AG20443 (cell line): ENCODE measurements around the gene GAS5.
"Not testable (repeated sequence)": the region's sequence is repeated elsewhere in the genome, so short reads cannot be mapped to it uniquely, and the experiment has no call there.

Experiments used
- DNase-seq: peaks from one replicate; pipeline ENCODE4 v3.0.0; 2012; ENCODE audit warnings: low spot score, mixed read lengths

GAS5 gene

DNA sequence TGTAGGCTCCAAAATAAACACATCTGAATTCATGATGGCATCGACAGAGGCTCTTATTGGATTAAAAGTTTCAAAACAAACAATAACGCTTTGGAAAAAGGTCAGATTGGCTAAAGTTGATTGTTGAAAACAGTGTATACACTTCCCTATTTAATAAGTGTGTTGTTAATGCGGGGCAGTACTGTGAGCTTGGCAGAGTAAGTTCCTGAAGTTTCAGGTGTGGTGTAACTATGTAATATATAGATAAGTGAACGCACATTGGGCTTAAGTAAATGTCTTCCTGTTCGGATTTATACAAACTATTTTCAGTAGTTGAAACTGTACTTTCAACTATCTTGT is 1.2 kb upstream of the GAS5 start:
- DNase-seq = no peak

GRCh38 chr1:173868266-173869020 is 654 bp upstream of the GAS5 start, which contains the start of gene ZBTB37:
Gene ZBTB37, plus strand, starts transcription at chr1:173868380. Its CDS starts 1,846 bp downstream, at chr1:173870226.
- peak; percentile 81 for DNase-seq

DNA sequence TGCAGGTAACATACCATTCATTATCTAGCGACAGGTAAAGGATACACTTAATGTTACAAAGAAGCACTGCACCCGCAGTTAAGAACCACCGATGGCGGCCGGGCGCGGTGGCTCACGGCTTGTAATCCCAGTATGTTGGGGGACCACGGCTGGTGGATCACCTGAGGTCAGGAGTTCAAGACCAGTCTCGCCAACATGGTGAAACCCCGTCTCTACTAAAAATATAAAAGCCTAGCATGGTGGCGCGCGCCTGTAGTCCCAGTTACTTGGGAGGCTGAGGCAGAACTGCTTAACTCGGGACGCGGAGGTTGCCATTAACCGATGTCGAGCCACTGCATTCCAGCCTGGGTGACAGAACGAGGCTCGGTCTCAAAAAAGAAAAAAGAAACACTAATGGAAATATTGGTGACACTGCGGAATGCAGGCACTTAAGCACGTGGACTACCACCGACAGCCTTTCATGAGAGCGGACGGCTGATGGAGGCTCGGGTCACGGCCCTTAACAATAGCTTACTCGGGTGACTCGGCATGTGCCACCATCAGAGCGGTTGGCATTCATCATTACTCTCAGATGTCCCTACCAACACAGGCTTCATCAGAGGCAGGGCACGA is 542 bp downstream of the GAS5 start:
- DNase-seq = peak; percentile 27

- DNase-seq = no peak
Observed at GRCh38 chr1:173866413-173867115, 1.2 kb downstream of the GAS5 start.

GRCh38 chr1:173865468-173866164 is 2.2 kb downstream of the GAS5 start:
- no peak for DNase-seq

DNA sequence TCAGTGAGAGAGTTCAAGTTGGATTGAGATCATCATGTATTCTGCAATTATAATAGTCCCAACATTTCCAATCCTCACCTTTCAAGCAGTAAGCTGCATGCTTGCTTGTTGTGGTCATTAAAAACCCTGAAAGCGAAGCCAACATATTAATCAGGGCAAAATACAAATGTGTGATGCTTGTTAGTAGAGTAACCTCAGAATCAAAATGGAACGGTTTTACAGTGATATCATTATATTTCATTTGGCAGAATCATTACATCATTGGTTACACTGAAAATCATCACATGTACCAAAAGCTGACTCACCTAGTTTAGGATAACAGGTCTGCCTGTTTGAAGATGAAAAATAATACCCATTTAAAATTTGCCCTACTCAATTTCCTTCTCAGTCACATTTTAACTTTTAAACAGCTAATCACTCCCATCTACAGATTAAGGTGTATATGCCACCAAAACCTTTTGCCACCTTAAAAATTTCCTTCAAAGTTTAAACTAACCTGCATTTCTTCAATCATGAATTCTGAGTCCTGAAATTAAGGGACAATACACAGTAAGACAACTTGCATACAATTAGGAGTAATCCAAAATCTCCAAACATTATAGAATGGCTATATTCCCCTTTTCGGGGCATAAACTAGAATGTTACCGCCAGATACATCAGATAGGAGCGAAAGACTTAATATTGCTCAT is 3.5 kb downstream of the GAS5 start:
- DNase-seq = no peak

DNA sequence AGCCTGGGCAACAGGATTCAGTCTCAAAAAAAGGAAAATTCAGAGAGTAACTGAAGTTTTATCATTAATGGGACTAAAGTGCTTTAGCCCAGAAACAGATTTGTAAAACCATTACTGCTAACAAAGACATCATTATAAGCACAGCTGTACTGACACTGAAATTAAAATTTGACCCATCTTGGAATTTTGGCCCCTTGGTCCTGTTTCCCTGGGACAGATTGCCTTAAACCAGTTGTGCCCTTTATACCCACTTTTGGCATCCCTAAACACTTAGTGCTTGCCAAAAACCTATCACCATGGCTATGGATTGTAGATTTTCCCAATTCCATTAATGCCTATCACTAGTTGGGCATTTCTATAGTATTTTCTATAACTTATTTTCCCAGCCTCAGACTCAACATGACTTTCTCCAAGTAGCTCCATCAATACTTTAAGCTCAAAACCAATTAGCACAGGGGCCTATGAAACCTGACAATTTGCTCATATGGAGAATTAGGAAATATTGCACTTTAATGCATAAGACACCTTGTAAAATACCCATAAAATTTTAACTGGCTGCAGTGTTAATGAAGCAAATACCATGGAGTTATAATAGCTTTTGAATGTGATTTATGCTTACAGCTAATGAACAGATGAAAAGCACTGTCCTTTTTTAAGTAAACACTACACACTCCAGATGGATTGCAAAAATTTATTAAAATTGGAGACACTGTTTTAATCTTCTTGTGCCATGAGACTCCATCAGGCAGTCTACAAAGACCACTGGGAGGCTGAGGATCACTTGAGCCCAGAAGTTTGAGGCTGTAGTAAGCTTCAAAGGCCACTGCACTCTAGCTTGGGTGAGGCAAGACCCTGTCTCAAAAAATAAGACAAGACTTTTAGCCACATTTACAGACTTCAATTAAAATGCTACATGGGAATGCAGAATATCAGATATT is 4.3 kb downstream of the GAS5 start:
- DNase-seq = no peak

DNA sequence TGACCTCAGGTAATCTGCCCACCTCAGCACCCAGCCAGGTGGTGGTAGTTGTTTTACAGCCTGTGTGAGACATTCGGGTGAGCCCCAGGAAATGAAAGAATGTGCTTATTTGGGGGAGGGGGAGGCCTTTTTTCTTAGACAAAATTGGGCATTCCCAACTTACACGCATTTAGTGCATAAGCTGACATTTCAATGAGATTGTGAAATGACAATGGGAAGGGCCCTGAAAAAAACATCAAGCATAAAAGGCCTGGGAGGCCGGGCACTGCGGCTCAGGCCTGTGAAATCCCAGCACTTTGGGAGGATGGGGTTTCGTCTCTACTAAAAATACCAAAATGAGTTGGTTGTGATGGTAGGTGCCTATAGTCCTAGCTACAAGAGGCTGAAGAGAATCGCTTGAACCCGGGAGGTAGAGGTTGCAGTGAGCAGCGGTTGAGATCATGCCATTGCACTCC is 5.0 kb downstream of the GAS5 start:
- DNase-seq = no peak

GRCh38 chr1:173862146-173862768 is 5.5 kb downstream of the GAS5 start:
- not testable (repeated sequence) for DNase-seq

GRCh38 chr1:173861731-173862145 is 6.1 kb downstream of the GAS5 start:
- DNase-seq = no peak

DNA sequence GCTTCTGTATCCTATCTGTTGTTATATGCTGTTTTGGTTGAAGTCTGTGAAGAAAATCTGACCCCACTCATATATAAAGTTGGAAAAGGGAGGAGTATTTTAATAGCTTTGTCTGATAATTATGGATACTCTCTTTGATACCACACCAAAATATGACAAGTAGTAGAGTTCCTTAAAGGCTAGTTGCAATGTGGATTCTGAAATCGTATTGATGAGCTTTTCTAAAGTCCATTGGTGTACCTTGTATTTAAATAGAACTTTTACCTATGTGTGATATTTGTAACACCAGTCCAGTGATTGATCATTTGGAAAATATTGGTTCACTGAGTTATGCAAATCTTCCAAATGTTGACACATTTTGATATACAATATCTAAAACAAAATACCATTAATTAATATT is 7.7 kb downstream of the GAS5 start:
- no peak for DNase-seq

GRCh38 chr1:173859547-173859946 is 8.2 kb downstream of the GAS5 start:
- not testable (repeated sequence) for DNase-seq

- no peak for DNase-seq
Observed at GRCh38 chr1:173857363-173857917, 10.3 kb downstream of the GAS5 start.

- DNase-seq = no peak
Observed at GRCh38 chr1:173856903-173857302, 10.9 kb downstream of the GAS5 start.

- no peak for DNase-seq
Observed at GRCh38 chr1:173856014-173856413, 11.8 kb downstream of the GAS5 start.

GRCh38 chr1:173853074-173853473 is 14.7 kb downstream of the GAS5 start:
- peak; percentile 25 for DNase-seq

DNA sequence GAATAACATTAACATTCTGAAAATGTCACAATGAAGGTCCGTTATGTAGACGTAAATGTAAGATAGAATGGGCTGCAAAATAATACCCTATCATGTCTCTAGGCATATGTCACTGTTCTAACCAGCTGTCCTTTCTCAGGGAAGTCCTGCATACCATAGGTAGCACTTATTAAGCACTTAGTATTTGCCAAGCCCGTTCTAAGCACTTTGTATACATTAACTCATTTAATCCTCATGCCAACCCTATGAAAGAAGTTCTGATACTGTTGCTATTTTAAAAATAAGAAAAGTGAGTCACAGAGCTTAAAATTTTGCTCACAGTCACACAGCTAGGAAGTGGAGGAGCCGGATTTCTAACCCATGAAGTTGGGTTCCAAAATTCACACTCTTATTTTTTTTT is 15.7 kb downstream of the GAS5 start:
- DNase-seq = no peak

- DNase-seq = no peak
Observed at GRCh38 chr1:173832748-173833147, 35.0 kb downstream of the GAS5 start.

- DNase-seq = no peak
Observed at GRCh38 chr1:173827611-173828010, 40.2 kb downstream of the GAS5 start.
